Stimulated activated memory B cell treated with anti-CD40 and anti-IgM and Interleukin-4, amounts not matched to agents 10 μg/mL and 1 μg/mL and 100 μg/mL, for 72 hours (primary cell): ENCODE results near the gene MCCC2.
"Not testable (repeated sequence)": the region's sequence is repeated elsewhere in the genome, so short reads cannot be mapped to it uniquely, and the experiment has no call there.

ENCODE experiments used
- ATAC-seq: fragments of 150-1000 bp; cut with Tn5 transposase; 2 replicates; pipeline ENCODE4 v1.10.0; 2021
- H3K27ac Mint-ChIP-seq: one replicate; pipeline ENCODE4 v1.8.0; 2022; ENCODE audit warnings: mild to moderate bottlenecking, mixed read lengths
- H3K27me3 Mint-ChIP-seq: one replicate; pipeline ENCODE4 v1.8.0; 2022; ENCODE audit warnings: mixed read lengths
- H3K36me3 Mint-ChIP-seq: one replicate; pipeline ENCODE4 v1.8.0; 2022; ENCODE audit warnings: mixed read lengths
- H3K4me1 Mint-ChIP-seq: one replicate; pipeline ENCODE4 v1.8.0; 2022; ENCODE audit warnings: mixed read lengths
- H3K4me3 Mint-ChIP-seq: one replicate; pipeline ENCODE4 v1.8.0; 2022; ENCODE audit warnings: mild to moderate bottlenecking, moderate library complexity, mixed read lengths
- H3K9me3 Mint-ChIP-seq: one replicate; pipeline ENCODE4 v1.8.0; 2022; ENCODE audit warnings: mixed read lengths

MCCC2 gene

DNA sequence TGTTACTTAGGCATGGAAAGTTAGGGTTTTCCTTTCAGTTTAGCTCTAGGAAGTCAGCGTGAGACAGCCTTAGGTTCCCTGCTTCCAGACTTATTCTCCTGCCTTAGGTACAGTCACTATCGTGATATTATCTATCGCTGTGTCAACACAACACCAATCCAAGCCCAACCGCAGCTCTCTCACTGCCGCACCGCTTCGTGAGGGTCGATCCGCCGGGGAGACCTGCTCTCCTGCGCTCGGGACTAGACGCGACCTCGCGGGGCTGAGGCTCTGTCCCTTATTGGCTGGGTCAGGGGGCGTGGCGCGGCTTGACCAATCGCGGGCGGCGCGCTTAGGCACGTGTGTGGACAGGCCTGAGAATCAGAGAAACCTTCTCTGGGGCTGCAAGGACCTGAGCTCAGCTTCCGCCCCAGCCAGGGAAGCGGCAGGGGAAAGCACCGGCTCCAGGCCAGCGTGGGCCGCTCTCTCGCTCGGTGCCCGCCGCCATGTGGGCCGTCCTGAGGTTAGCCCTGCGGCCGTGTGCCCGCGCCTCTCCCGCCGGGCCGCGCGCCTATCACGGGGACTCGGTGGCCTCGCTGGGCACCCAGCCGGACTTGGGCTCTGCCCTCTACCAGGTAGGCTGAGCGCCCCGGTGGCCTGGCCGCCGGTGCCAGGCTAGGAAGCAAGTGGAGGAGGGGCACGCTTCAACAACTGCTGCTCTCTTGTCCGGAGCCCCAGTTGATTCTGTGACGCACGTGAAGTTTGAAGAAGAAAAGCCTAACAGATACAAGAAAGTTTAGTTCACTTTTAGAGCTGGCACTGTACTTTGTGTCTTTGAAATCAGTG, at the start of gene MCCC2:
TSS of gene MCCC2 (plus strand) at position 400 of the 825 bp plus-strand sequence. CDS start at position 486, 86 bp downstream.
- no peaks in the 10 kb centered on the region for H3K9me3 Mint-ChIP-seq
- peaks cover 12% of the 10 kb centered on the region for H3K36me3 Mint-ChIP-seq
- H3K27me3 Mint-ChIP-seq = no peaks in the 10 kb centered on the region
- peak within 1 kb of the TSS; percentile 97 for H3K4me3 Mint-ChIP-seq
- peaks cover 21% of the 10 kb centered on the region for H3K4me1 Mint-ChIP-seq
- peak; percentile 100 for ATAC-seq
- peak within 1 kb of the TSS; percentile 88 for H3K27ac Mint-ChIP-seq

DNA sequence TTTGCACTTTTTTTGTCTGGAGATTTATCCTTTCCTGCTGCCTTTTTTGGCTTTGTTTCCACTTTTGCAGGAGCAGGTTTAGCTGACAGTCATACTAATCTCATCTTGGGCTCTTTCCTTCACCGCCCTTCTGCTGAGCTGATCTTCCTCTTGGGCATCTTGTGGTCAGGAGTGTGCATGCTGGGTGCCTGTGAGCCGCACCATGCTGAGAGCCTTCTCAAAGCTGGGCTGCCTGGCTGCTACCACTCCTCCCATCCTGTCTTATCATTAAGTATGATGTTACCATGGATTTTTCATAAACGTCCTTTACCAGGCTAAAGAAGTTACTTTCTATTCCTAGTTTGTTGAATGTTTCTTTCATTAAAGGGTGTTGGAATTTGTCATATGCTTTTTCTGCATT, 49.5 kb upstream of the MCCC2 start:
- ATAC-seq = no peak

DNA sequence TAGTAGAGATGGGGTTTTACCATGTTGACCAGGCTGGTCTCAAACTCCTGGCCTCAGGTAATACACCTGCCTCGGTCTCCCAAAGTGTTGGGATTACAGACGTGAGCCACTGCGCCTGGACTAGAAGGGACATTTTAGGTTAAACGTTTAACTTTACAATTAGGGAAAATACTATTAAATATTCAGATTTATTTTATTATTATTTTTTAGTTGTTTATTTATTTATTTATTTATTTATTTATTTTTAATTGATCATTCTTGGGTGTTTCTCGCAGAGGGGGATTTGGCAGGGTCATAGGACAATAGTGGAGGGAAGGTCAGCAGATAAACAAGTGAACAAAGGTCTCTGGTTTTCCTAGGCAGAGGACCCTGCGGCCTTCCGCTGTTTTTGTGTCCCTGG, 36.3 kb upstream of the MCCC2 start:
- H3K36me3 Mint-ChIP-seq = peaks cover 67% of the 10 kb centered on the region
- not testable (repeated sequence) for H3K4me3 Mint-ChIP-seq, H3K9me3 Mint-ChIP-seq, H3K27me3 Mint-ChIP-seq, ATAC-seq, H3K4me1 Mint-ChIP-seq, H3K27ac Mint-ChIP-seq

More for the DNA sequence above, 49.5 kb upstream of the MCCC2 start:
- Mint-ChIP-seq H3K4me1 (peaks cover 23% of the 10 kb centered on the region), H3K27me3 (no peaks in the 10 kb centered on the region), H3K9me3 (no peaks in the 10 kb centered on the region), H3K4me3 (no peak overlapping the region), H3K36me3 (peaks cover 70% of the 10 kb centered on the region), H3K27ac (no peak overlapping the region)

DNA sequence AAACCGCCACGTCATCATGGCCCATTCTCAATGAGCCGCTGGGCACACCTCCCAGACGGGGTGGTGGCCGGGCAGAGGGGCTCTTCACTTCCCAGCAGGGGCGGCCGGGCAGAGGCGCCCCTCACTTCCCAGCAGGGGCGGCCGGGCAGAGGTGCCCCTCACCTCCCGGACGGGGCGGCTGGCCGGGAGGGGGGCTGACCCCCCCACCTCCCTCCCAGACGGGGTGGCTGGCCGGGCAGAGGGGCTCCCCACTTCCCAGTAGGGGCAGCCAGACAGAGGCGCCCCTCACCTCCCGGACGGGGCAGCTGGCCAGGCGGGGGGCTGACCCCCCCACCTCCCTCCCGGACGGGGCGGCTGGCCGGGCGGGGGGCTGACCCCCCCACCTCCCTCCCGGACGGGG, 35.6 kb upstream of the MCCC2 start:
- not testable (repeated sequence) for H3K27me3 Mint-ChIP-seq, H3K4me1 Mint-ChIP-seq, ATAC-seq, H3K4me3 Mint-ChIP-seq, H3K9me3 Mint-ChIP-seq, H3K27ac Mint-ChIP-seq
- H3K36me3 Mint-ChIP-seq = peaks cover 68% of the 10 kb centered on the region

DNA sequence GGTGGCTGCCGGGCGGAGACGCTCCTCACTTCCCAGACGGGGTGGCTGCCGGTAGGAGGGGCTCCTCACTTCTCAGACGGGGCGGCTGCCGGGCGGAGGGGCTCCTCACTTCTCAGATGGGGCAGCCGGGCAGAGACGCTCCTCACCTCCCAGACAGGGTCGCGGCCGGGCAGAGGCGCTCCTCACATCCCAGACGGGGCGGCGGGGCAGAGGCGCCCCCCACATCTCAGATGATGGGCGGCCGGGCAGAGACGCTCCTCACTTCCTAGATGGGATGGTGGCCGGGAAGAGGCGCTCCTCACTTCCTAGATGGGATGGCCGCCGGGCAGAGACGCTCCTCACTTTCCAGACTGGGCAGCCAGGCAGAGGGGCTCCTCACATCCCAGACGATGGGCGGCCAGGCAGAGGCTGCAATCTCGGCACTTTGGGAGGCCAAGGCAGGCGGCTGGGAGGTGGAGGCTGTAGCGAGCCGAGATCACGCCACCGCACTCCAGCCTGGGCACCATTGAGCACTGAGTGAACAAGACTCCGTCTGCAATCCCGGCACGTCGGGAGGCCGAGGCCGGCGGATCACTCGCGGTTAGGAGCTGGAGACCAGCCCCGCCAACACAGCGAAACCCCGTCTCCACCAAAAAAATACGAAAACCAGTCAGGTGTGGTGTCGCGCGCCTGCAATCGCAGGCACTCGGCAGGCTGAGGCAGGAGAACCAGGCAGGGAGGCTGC, 35.0 kb upstream of the MCCC2 start:
- H3K9me3 Mint-ChIP-seq, H3K4me1 Mint-ChIP-seq, H3K27ac Mint-ChIP-seq, H3K27me3 Mint-ChIP-seq, H3K4me3 Mint-ChIP-seq, ATAC-seq: not testable (repeated sequence)
- peaks cover 68% of the 10 kb centered on the region for H3K36me3 Mint-ChIP-seq

DNA sequence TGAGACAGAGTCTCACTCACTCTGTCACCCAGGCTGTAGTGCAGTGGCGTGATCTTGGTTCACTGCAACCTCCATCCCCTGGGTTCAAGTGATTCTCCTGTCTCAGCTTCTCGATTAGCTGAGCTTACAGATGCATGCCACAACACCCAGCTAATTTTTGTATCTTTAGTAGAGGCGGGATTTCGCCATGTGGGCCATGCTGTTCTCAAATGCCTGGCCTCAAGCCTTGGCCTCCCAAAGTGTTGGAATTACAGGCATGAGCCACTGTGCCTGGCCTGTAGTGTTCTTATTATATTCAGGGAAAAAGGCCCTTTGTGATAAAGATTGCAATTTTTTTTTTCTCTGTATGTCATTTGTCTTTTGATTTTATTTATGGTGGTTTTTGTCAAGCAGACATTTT, 24.0 kb upstream of the MCCC2 start:
- Mint-ChIP-seq H3K27ac (no peak overlapping the region), H3K9me3 (no peaks in the 10 kb centered on the region), H3K4me3 (no peak overlapping the region), H3K4me1 (no peaks in the 10 kb centered on the region), H3K27me3 (no peaks in the 10 kb centered on the region), H3K36me3 (peaks cover 45% of the 10 kb centered on the region)
- ATAC-seq = no peak

DNA sequence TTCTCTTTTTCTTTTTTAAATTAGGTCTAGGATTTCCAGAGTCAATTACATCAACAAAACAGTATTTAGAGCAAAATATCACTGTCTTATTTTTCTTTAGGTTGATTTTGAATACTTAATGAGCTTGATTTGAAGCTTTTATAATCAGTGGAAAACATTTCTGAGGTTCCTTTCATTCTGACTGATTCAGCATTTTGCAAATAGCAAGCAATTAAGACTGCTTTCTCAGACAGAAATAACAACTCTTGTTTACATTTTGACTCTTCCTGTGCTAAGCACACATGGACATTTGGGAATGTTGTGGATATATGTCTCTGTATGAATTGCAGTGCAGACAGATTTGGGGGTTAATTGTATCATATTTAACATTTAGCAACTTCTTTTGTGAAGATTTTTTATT, 22.2 kb upstream of the MCCC2 start:
- no peak overlapping the region for H3K4me3 Mint-ChIP-seq
- ATAC-seq = no peak
- no peaks in the 10 kb centered on the region for H3K4me1 Mint-ChIP-seq
- no peaks in the 10 kb centered on the region for H3K27me3 Mint-ChIP-seq
- H3K36me3 Mint-ChIP-seq = peaks cover 49% of the 10 kb centered on the region
- no peaks in the 10 kb centered on the region for H3K9me3 Mint-ChIP-seq
- no peak overlapping the region for H3K27ac Mint-ChIP-seq

DNA sequence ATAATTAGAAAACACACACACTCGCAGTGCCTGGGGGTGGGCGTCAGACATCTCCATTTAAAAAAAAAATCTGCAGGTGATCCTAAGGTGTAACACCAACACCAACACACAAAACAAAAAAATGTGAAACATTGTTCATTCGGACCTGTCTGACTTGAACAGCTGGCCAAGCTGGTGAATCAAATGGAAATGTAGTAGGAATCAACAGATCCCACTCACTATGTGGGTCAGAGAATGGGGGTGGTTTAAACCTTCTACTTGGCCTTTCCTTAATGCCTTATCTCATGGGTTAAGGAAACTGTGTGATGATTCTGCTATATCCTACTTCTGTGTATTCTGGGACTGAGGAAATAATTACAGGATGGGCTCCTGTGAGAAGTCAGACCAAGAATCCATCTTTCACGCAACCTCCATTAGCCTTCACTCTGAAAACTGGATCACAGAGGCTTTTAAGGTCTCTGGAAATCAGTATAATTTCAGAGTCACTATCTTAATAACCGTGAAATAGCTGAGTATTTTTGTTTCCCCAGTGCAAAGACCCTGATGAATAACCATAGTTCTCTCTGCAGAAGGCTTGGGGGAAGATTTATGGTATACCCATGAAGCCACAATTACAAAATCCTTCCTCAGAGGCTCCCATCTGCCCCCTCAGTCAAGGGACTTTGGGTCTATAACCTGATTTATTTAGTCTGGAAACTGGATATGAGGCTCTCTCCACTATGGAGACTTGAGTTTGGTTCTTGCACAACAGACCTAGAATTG, 17.2 kb upstream of the MCCC2 start:
- no peaks in the 10 kb centered on the region for H3K27me3 Mint-ChIP-seq
- H3K36me3 Mint-ChIP-seq = peaks cover 31% of the 10 kb centered on the region
- no peak overlapping the region for H3K27ac Mint-ChIP-seq

DNA sequence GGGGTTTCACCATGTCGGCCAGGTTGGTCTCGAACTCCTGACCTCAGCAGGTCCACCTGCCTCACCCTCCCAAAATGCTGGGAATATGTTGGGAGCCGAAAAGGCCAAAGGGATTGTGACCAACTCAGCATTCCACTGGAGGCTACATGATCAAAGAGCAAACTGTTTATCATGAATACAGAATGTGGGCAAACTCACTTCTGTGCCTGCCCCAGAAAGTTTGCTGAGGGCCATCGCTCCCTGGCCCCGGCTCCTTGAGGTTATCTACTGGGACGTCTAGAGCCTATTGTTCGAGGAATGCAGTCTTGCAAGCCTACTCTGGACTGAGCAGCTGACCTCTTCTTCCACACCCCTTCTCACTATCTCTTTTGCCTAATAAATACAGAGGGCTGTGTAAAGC, 15.3 kb upstream of the MCCC2 start:
- ATAC-seq, H3K27ac Mint-ChIP-seq, H3K9me3 Mint-ChIP-seq, H3K27me3 Mint-ChIP-seq, H3K4me3 Mint-ChIP-seq, H3K4me1 Mint-ChIP-seq: not testable (repeated sequence)
- peaks cover 40% of the 10 kb centered on the region for H3K36me3 Mint-ChIP-seq

More for the DNA sequence above, 17.2 kb upstream of the MCCC2 start:
- Mint-ChIP-seq H3K4me1 (no peaks in the 10 kb centered on the region), H3K4me3 (no peak overlapping the region), H3K9me3 (no peaks in the 10 kb centered on the region)
- ATAC-seq = no peak

DNA sequence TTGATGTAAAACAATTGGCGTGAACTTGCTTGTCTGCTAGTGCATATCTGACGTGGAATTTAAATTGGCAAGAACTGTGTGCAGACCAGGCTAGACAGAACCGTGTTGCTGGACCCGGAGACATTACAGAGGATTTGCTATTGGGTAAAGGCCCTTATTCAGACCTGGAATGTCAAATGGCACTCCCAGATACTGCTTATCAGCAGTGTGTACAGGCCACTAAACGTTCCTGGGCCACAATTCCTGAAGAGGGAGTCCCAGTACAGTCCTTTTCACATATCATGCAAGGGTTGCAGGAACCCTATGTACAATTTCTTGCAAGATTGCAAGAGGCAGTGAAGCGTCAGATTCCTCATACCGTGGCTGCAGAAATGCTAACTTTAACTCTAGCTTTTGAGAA, 13.5 kb upstream of the MCCC2 start:
- Mint-ChIP-seq H3K9me3 (no peaks in the 10 kb centered on the region), H3K4me1 (no peaks in the 10 kb centered on the region), H3K36me3 (peaks cover 45% of the 10 kb centered on the region), H3K4me3 (no peak overlapping the region), H3K27me3 (no peaks in the 10 kb centered on the region), H3K27ac (no peak overlapping the region)
- ATAC-seq = no peak

DNA sequence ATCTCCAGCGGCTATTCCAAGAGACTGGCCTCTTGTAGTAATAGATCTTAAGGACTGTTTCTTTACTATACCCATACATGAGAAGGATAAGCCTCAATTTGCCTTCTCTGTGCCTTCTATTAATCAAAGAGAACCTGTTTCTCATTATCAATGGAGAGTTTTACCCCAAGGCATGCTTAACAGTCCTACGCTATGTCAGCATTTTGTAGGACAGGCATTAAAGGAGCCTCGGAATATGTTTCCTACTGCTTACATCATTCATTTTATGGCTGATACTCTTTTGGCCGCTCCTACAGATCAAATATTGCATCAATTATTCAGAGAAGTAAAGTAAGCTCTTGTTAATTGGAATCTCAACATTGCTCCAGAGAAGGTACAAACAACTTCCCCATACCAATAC, 11.6 kb upstream of the MCCC2 start:
- not testable (repeated sequence) for ATAC-seq, H3K4me3 Mint-ChIP-seq, H3K4me1 Mint-ChIP-seq, H3K27ac Mint-ChIP-seq, H3K27me3 Mint-ChIP-seq, H3K9me3 Mint-ChIP-seq
- H3K36me3 Mint-ChIP-seq = peaks cover 48% of the 10 kb centered on the region

DNA sequence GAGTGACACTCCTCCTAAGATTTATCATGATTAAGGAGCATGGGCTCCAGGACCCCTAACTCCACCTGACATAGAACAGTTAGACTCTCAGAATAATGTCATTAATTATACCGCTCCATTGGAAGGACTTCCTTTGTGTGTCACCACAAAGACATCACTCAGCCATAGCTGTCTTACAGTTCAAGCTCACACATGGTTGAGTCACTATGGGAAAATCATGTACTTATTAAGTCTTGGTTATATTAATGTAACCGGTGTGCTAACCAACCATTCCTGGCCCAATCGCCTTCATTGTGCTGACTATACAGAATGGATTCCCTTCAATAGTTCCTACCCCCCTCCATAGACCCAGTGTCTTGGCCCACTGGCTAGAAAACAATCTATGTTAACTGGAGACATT, 10.9 kb upstream of the MCCC2 start:
- Mint-ChIP-seq H3K4me1 (no peaks in the 10 kb centered on the region), H3K27me3 (no peaks in the 10 kb centered on the region), H3K36me3 (peaks cover 48% of the 10 kb centered on the region), H3K9me3 (no peaks in the 10 kb centered on the region), H3K4me3 (no peak overlapping the region), H3K27ac (no peak overlapping the region)
- ATAC-seq = no peak

DNA sequence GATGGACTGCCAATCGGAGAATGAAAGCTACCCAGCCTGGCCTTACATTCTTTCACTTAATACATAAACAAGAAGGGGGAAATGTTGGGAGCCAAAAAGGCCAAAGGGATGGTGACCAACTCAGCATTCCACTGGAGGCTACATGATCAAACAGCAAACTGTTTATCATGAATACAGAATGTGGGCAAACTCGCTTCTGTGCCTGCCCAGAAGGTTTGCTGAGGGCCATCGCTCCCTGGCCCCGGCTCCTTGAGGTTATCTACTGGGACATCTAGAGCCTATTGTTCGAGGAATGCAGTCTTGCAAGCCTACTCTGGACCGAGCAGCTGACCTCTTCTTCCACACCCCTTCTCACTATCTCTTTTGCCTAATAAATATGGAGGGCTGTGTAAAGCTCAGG, 9.3 kb upstream of the MCCC2 start:
- ATAC-seq, H3K27me3 Mint-ChIP-seq, H3K4me3 Mint-ChIP-seq, H3K4me1 Mint-ChIP-seq, H3K27ac Mint-ChIP-seq, H3K9me3 Mint-ChIP-seq: not testable (repeated sequence)
- H3K36me3 Mint-ChIP-seq = peaks cover 43% of the 10 kb centered on the region

DNA sequence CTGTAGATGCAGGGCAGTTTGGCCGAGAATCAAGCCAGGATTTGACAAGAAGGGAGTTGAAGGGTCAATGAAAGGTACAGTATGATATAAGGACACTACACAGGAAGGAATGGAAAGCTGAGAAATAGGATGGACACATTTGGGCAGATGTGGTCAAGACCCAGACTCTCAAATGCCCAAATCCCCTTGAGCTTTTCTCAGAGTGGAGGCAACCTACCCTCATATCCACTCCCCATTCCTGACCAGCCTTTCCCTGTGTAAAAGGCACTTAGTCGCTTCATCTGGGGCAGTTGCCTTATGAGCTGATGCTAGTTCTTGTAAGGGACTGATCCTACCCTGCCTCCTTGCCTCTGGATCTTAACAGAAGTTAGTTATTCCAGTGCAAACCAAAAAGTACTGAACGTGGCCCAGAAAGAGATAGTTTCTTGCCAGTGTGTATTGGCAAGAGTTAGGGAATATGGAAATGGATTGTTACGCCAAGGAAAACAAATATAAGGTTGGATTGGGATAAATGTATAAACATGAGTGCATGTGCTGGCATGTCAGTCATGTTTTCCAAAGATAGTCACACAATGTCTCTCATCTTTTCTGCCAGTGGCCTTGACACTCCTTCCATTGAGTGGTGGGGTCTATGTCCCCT, 4.1 kb upstream of the MCCC2 start:
- Mint-ChIP-seq H3K4me1 (peaks cover under 1% of the 10 kb centered on the region), H3K36me3 (peaks cover 16% of the 10 kb centered on the region), H3K9me3 (no peaks in the 10 kb centered on the region)

More for the DNA sequence above, 4.1 kb upstream of the MCCC2 start:
- Mint-ChIP-seq H3K27me3 (no peaks in the 10 kb centered on the region), H3K4me3 (no peak overlapping the region), H3K27ac (no peak overlapping the region)
- no peak for ATAC-seq
